IPS-NIHi7 (cell line): ENCODE data around the gene ACTR10.
A peak's percentile ranks its signal among the peaks of the same experiment; 100 is the strongest.
"Not testable (repeated sequence)": the region's sequence is repeated elsewhere in the genome, so short reads cannot be mapped to it uniquely, and the experiment has no call there.

ENCODE experiments used
- DNase-seq: peaks from one replicate; pipeline ENCODE4 v3.0.0; 2012; ENCODE audit warnings: mixed read lengths; ENCODE audit errors: extremely low spot score

Gene ACTR10

GRCh38 chr14:58216544-58216943 is 16.6 kb downstream of the ACTR10 start:
- no peak for DNase-seq

DNA sequence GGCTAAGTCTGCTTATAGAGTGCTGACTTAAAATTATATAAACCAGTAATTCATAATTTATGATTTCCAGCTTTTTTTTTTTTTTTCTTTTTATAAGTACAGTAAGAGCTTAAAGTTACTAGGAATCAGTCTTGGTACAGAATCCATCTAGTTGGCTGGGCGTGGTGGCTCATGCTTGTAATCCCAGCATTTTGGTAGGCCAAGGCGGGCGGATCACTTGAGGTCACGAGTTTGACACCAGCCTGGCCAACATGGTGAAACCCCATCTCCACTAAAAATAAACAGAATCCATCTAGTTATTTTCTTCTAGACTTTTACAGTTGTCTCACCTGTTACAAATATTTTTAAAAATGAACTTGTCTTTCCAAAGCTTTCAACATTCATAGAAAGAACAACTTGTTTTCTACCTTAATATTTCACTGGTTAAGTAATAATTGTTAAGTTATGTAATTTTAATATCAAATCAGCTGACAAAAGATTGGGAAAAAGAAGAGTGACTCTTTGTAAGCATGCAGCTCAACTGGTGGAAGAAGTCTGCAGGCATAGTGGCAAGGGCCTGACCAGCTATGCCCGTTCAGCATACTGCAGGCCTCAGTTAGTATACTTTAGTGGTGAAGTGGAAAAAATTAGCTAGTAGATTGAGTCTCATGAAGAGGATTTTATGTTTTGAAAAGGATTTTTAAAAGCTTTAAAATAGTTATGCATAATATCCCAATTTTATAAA is 27.3 kb downstream of the ACTR10 start:
- no peak for DNase-seq

GRCh38 chr14:58238252-58239243 is 38.6 kb downstream of the ACTR10 start:
- peak; percentile 46 for DNase-seq

GRCh38 chr14:58239244-58240195 is 39.6 kb downstream of the ACTR10 start:
- peak; percentile 14 for DNase-seq

DNA sequence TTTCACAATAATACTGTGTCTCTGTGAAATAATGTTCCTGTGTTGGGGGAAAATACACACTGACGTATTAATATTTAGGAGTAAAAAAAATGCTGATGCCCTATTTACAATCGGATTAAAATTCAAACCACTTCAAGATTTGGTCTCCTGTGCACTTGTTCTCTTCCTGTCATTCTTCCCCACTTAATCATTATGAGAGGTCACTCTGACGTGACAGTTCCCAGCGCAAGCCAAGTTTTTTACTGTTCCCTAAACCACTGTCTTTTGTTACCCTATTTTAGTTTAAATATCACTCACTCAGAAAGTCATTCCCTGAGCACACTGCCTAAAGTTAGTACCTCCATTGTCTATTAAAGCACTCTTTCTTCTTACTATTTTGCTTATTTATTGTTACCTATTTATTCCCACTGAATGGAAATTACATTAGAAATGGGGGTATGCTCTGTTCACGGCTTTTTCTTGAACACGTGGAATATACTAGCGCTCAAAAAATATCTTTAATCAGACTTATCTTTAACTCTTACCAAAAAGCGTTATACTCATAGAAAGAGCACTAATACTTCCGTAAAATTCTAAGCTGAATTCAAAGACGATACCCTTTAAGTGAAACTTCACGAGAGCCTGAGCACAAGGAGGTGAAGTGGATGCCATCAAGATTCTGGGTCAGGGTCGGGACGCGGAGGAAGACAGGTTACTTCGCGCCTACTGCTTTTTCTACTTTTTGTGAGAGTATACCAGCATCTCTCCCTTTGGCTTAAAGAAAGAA is 44.0 kb downstream of the ACTR10 start:
- no peak for DNase-seq

- peak; percentile 95 for DNase-seq
These were observed 44.8 kb downstream of the ACTR10 start, which contains the start of gene PSMA3 for GRCh38 chr14:58244556-58245387. TSS of gene PSMA3 (plus strand) at chr14:58244843. CDS start at chr14:58244921, 78 bp downstream.

DNA sequence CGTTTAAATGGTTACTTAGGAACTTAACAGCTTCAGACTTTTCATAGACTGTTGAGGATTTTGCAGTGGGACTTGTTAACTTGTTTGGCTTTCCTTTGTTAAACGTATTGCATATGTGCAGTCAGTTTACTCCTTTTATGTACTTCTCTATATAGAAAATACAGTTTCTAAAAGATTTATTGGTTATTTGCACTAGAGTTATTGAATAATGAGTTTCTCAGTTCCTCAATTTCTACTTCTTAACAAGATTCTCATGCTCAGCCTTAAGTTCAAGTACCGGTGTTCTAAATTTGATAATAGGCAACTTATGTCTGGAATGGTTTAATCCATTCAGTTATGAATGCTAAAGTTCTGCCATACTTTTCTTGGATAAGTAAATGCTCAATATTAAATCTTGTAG is 45.6 kb downstream of the ACTR10 start:
- no peak for DNase-seq

- DNase-seq = no peak
These were observed 49.7 kb downstream of the ACTR10 start for GRCh38 chr14:58249611-58250010.

- no peak for DNase-seq
These were observed 58.2 kb downstream of the ACTR10 start for GRCh38 chr14:58258156-58258555.

DNA sequence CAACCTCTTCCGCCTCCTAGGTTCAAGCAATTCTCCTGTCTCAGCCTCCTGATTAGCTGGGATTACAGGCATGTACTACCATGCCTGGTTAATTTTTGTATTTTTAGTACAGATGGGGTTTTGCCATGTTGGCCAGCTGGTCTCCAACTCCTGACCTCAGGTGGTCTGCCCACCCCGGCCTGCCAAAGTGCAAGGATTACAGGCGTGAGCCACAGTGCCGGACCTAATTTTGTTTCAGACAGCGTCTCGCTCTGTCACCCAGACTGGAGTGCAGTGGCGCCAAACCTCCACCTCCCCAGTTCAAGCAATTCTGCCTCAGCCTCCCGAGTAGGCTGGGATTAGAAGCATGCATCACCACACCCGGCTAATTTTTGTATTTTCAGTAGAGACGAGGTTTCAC is 62.1 kb downstream of the ACTR10 start:
- DNase-seq = not testable (repeated sequence)

GRCh38 chr14:58265401-58265800 is 65.5 kb downstream of the ACTR10 start:
- DNase-seq = no peak

DNA sequence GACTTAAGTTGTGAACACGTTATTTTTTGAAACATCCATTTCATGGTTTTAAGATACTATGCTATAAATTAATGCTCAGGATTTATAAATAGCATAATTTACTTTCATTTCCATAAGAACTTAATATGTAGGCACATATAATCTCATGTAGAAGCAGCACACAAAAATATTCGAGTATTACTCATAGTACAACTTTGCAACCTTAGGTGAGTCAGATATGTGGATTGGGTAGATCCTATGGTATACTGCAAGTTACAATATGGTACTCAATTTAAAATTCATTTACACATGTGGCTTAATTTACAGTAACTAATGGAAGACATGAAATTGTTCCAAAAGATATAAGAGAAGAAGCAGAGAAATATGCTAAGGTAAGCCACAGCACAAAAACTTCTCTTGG is 70.7 kb downstream of the ACTR10 start:
- DNase-seq = no peak

DNA sequence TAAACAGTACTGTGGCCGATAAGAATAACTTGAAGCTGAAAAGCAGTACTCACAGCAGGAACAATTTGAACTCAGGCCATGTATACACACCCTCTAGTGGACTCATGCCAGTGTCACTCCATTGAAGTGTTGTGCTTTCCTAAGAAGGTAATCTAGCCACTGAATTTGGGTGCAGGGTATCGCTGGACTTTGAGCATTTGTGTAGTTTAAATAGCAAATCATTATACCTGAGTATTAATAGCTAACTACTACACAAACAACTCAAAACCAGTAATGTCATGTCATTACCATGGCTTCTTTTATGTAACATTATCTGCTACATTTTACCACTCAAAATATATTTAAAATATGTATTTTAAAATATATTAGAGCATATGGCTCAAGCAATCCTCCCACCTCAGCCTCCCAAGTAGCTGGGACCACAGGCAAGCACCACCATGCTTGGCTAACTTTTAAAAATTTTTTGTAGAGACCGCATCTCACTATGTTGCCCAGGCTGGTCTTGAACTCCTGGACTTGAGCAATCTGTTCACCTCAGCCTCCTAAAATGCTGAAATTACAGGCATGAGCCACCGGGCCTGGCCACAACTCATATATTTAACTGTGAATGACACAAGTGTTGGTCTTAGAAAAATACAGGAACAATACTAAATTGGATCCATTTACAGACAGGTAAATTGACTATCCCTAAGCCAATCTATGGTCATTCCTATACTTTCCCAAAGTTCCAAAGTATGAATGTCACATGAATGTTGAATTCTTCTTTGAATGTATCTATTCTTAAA is 72.8 kb downstream of the ACTR10 start:
- peak; percentile 8 for DNase-seq

DNA sequence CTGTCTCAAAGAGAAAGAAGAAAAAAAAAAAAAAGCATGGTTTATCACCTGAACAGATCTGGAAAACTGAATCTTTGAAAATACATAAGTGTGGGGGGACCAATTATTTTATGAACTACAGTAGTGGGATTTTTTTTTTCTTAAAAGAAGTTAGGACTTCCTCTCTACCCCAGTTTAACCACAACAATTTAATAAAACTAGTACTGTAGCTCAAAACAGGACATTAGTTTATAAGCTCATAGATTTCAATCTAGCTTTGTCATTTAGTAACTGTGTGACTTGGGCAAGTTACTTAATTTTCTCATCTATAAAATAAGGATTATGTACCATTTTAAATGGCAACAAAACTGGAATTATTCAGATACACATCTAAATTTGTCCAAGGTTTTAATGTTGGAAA is 74.9 kb downstream of the ACTR10 start:
- DNase-seq = no peak

DNA sequence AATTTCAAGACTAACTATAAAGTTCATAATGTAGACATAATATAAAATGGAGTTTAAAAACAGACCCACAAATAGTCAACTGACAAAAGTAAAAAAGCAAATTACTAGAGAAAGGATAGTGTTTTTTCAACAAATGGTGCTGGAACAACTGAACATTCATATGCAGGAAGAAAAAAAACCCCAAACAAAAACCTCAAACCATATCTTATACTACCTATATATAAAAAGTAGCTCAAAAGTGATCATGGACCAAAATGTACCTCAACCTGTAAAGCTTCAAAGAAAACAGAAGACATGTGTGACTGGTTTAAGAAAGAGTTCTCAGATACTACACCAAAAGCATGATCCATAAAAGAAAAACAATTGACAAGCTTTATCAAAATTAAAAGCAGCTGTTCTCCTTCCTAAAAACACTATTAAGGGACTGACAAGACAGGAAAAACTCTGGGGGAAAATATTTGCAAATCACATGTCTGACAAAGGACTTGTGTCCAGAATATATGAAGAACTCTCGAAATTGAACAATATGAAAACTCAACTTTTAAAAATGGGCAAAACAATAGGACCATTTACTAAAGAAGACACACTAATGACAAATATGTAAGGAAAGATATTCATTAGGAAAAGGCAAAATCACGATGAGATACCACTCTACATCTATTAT is 75.7 kb downstream of the ACTR10 start:
- no peak for DNase-seq

DNA sequence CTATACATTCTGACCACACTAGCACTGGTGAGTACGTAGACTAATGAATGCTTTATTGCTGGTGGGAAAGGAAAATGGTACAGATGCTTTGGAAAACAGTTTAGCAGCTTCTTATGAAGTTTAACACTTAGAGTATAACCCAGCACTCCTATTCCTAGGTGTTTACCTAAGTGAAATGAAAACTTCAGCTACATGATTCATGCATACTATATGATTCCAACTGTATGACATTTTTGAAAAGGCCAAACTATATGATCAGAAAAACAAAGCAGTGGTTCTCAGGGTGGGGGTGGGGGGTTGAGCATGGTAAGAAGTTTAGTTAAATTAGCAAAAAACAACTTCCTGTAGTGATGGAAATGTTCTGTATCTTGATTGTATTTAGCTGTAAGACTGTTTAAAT is 76.3 kb downstream of the ACTR10 start:
- DNase-seq = no peak

DNA sequence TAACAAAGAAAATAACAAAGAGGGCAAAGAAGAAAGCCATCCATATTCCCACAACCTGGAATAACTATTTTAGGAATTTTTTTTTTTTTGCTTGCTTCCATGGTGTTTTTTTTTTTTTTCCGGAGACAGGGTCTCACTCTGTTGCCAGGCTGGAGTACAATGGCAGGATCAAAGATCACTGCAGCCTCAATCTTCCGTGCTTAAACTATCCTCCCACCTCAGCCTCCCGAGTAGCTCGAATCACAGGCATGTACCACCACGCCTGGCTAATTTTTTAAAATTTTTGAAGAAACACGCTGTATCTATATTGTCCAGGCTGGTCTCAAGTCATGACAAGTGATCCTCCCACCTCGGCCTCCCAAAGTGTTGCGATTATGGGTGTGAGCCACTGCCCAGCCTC is 78.2 kb downstream of the ACTR10 start:
- DNase-seq = no peak

GRCh38 chr14:58280954-58281787 is 81.2 kb downstream of the ACTR10 start:
- no peak for DNase-seq
